ENCODE data around the gene SCG3. TPM values are rescaled to one million over a fixed set of nuclear protein-coding genes. Genes with fewer than 3 reads are reported as not detected.
A peak's percentile ranks its signal among the peaks of the same experiment; 100 is the strongest.
"Not testable (repeated sequence)": the region's sequence is repeated elsewhere in the genome, so short reads cannot be mapped to it uniquely, and the experiment has no call there.

Gene SCG3
- not detected for polyA plus RNA-seq (ENCODE audit: low read depth in 6 of 6)

- H3K9me3 Mint-ChIP-seq: peaks cover 0 to 7% (median 0%) of the 10 kb centered on the region in 7 donors
- peaks cover 0 to 11% (median 4%) of the 10 kb centered on the region in 3 donors for H3K4me1 Mint-ChIP-seq
- peak within 1 kb of the TSS in 1 of 6 donors; percentile 31 for H3K27ac Mint-ChIP-seq
- H3K36me3 Mint-ChIP-seq: no peaks in the 10 kb centered on the region
- DNase-seq (peak; percentile 38), ATAC-seq (ENCODE audit: low read depth in 2 of 2) (peak; percentile 64 to 66)
- peaks cover 46 to 76% (median 58%) of the 10 kb centered on the region in 3 donors for H3K27me3 Mint-ChIP-seq
- H3K4me3 Mint-ChIP-seq: peak within 1 kb of the TSS in 1 of 8 donors; percentile 28
Observed at GRCh38 chr15:51681303-51681963, at the start of gene SCG3. TSS of gene SCG3 (plus strand) at chr15:51681503. CDS start at chr15:51681756, 253 bp downstream.

GRCh38 chr15:51634591-51635198 is 46.6 kb upstream of the SCG3 start:
- Mint-ChIP-seq H3K36me3 (no peaks in the 10 kb centered on the region), H3K4me1 (no peaks in the 10 kb centered on the region), H3K27ac (no peak overlapping the region), H3K4me3 (no peak overlapping the region), H3K9me3 (no peaks in the 10 kb centered on the region), H3K27me3 (peaks cover 0 to 13% (median 7%) of the 10 kb centered on the region in 3 donors)
- no peak for DNase-seq
- ATAC-seq (ENCODE audit: low read depth in 2 of 2): no peak

- H3K4me3 Mint-ChIP-seq: no peak overlapping the region
- H3K27me3 Mint-ChIP-seq: peaks cover 0 to 7% (median 3%) of the 10 kb centered on the region in 3 donors
- H3K27ac Mint-ChIP-seq: no peak overlapping the region
- no peaks in the 10 kb centered on the region for H3K36me3 Mint-ChIP-seq
- H3K9me3 Mint-ChIP-seq: no peaks in the 10 kb centered on the region
- ATAC-seq (ENCODE audit: low read depth in 2 of 2) (no peak), DNase-seq (no peak)
- H3K4me1 Mint-ChIP-seq: no peaks in the 10 kb centered on the region
Observed at GRCh38 chr15:51641490-51642130, 39.7 kb upstream of the SCG3 start.

GRCh38 chr15:51642696-51643095 is 38.6 kb upstream of the SCG3 start:
- H3K27ac Mint-ChIP-seq: no peak overlapping the region

GRCh38 chr15:51647128-51647562 is 34.2 kb upstream of the SCG3 start:
- Mint-ChIP-seq H3K4me1 (no peaks in the 10 kb centered on the region), H3K36me3 (no peaks in the 10 kb centered on the region), H3K27me3 (peaks cover 0 to 7% (median 0%) of the 10 kb centered on the region in 3 donors), H3K27ac (peak overlapping the region in 1 of 6 donors; percentile 77), H3K4me3 (no peak overlapping the region), H3K9me3 (no peaks in the 10 kb centered on the region)
- ATAC-seq (ENCODE audit: low read depth in 2 of 2) (no peak), DNase-seq (no peak)

More at GRCh38 chr15:51642696-51643095, 38.6 kb upstream of the SCG3 start:
- DNase-seq (no peak), ATAC-seq (ENCODE audit: low read depth in 2 of 2) (no peak)
- Mint-ChIP-seq H3K9me3 (no peaks in the 10 kb centered on the region), H3K4me1 (no peaks in the 10 kb centered on the region), H3K36me3 (no peaks in the 10 kb centered on the region), H3K27me3 (peaks cover 0 to 7% (median 3%) of the 10 kb centered on the region in 3 donors), H3K4me3 (no peak overlapping the region)

GRCh38 chr15:51648101-51648500 is 33.2 kb upstream of the SCG3 start:
- H3K4me3 Mint-ChIP-seq; ATAC-seq (ENCODE audit: low read depth in 2 of 2); H3K9me3 Mint-ChIP-seq; H3K4me1 Mint-ChIP-seq; H3K36me3 Mint-ChIP-seq; DNase-seq; H3K27ac Mint-ChIP-seq; H3K27me3 Mint-ChIP-seq: not testable (repeated sequence)

- not testable (repeated sequence) for H3K36me3 Mint-ChIP-seq; ATAC-seq (ENCODE audit: low read depth in 2 of 2); H3K4me3 Mint-ChIP-seq; H3K27me3 Mint-ChIP-seq; H3K4me1 Mint-ChIP-seq; H3K27ac Mint-ChIP-seq; H3K9me3 Mint-ChIP-seq; DNase-seq
Observed at GRCh38 chr15:51648643-51649042, 32.7 kb upstream of the SCG3 start.

- no peaks in the 10 kb centered on the region for H3K9me3 Mint-ChIP-seq
- ATAC-seq (ENCODE audit: low read depth in 2 of 2): peak; percentile 76 to 79
- no peaks in the 10 kb centered on the region for H3K4me1 Mint-ChIP-seq
- no peak overlapping the region for H3K27ac Mint-ChIP-seq
- DNase-seq: peak; percentile 65
- H3K4me3 Mint-ChIP-seq: no peak overlapping the region
- no peaks in the 10 kb centered on the region for H3K36me3 Mint-ChIP-seq
- peaks cover 0 to 7% (median 0%) of the 10 kb centered on the region in 3 donors for H3K27me3 Mint-ChIP-seq
Observed at GRCh38 chr15:51649659-51650521, 31.4 kb upstream of the SCG3 start.

GRCh38 chr15:51652084-51652668 is 29.1 kb upstream of the SCG3 start:
- Mint-ChIP-seq H3K27ac (peak overlapping the region in 1 of 6 donors; percentile 64), H3K27me3 (peaks cover 0 to 7% (median 0%) of the 10 kb centered on the region in 3 donors), H3K9me3 (no peaks in the 10 kb centered on the region), H3K36me3 (no peaks in the 10 kb centered on the region), H3K4me1 (no peaks in the 10 kb centered on the region), H3K4me3 (no peak overlapping the region)
- no peak for DNase-seq
- no peak for ATAC-seq (ENCODE audit: low read depth in 2 of 2)

GRCh38 chr15:51655401-51656057 is 25.8 kb upstream of the SCG3 start:
- H3K4me3 Mint-ChIP-seq; ATAC-seq (ENCODE audit: low read depth in 2 of 2); H3K9me3 Mint-ChIP-seq; H3K27ac Mint-ChIP-seq; H3K4me1 Mint-ChIP-seq; H3K36me3 Mint-ChIP-seq; H3K27me3 Mint-ChIP-seq: not testable (repeated sequence)
- peak; percentile 3 for DNase-seq

- Mint-ChIP-seq H3K36me3 (no peaks in the 10 kb centered on the region), H3K4me1 (no peaks in the 10 kb centered on the region), H3K27me3 (no peaks in the 10 kb centered on the region), H3K4me3 (no peak overlapping the region), H3K9me3 (no peaks in the 10 kb centered on the region), H3K27ac (no peak overlapping the region)
- ATAC-seq (ENCODE audit: low read depth in 2 of 2) (no peak), DNase-seq (no peak)
Observed at GRCh38 chr15:51658664-51659063, 22.6 kb upstream of the SCG3 start.

- Mint-ChIP-seq H3K4me3 (no peak overlapping the region), H3K36me3 (no peaks in the 10 kb centered on the region), H3K4me1 (no peaks in the 10 kb centered on the region), H3K27me3 (no peaks in the 10 kb centered on the region), H3K27ac (no peak overlapping the region), H3K9me3 (no peaks in the 10 kb centered on the region)
- no peak for DNase-seq
- ATAC-seq (ENCODE audit: low read depth in 2 of 2): no peak
Observed at GRCh38 chr15:51661072-51661471, 20.2 kb upstream of the SCG3 start.

Measured in naive B cell (primary cell).